ENCODE measurements around the gene IGF1R. TPM values are rescaled to one million over a fixed set of nuclear protein-coding genes. Genes with fewer than 3 reads are reported as not detected.

Gene IGF1R
- total and polyA plus RNA-seq, 2 of the 13 experiments (the other 11 are each of a cell fraction or from before 2014, with no cell fraction given) = 15.9 to 18.4 TPM

DNA sequence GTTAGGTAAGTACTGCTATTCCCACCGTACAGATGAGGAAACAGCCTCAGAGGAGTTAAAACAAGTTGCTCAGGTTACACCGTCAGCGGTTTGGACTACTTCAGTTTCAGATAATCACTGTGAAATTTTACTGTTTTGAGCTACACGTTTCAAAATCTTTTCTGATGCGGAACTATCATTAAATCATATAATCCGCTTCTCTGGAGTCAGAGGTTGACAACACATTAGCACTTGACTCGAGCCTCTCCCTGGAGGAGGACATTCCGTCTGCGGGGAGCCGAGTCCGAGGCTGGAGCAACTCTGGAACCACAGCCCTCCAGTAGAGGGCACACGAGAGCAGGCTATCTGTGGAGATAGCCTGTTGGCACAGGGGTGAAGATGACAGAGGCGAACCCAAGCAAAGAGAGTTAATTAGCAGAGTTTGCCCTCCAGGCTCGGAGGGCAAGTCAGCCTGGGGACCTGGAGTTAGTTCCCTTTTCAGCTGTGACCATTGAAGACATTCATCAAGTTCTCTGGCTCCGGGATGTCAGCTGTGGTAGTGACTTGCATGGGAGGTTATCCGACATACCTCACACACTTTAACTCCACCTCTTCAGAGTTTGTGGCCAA lies 131.2 kb downstream of the IGF1R start (continued):
- TF ChIP-seq ZMYM4 (CRISPR knock-in tag; IDR thresholded peaks at IDR 0.05) = peak; percentile 55; the same call in 1 of the 2 replicates
- no peak for TF ChIP-seq NFE2L2 (IDR thresholded peaks at IDR 0.05; ENCODE audit: low read length)
- TF ChIP-seq ZBTB26 (CRISPR knock-in tag; IDR thresholded peaks at IDR 0.05; ENCODE audit: borderline replicate concordance) = 0 out of 2 replicates have a peak, but pooled peaks have one; percentile 20
- peak; percentile 87 for TF ChIP-seq STAG1 (CRISPR knock-in tag; IDR thresholded peaks at IDR 0.05)
- TF ChIP-seq MAZ (IDR thresholded peaks at IDR 0.05; ENCODE audit: borderline replicate concordance, low read depth, low read length) = no peak
- TF ChIP-seq MAZ (CRISPR knock-in tag; IDR thresholded peaks at IDR 0.05; ENCODE audit: low read depth) = peak; percentile 57; the same call in 1 of the 2 replicates
- no peak for TF ChIP-seq ZNF547 (CRISPR knock-in tag; IDR thresholded peaks at IDR 0.05)
- TF ChIP-seq ETV5 (CRISPR knock-in tag; IDR thresholded peaks at IDR 0.05; ENCODE audit: borderline replicate concordance) = no peak
- peak; percentile 49; the same call in 1 of the 2 replicates for TF ChIP-seq POGZ (CRISPR knock-in tag; IDR thresholded peaks at IDR 0.05)
- peak; percentile 82 for TF ChIP-seq RAD21 (CRISPR knock-in tag; IDR thresholded peaks at IDR 0.05)
- no peak for TF ChIP-seq TBX3 (IDR thresholded peaks at IDR 0.05; ENCODE audit: borderline replicate concordance)
- TF ChIP-seq KMT2A (CRISPR knock-in tag; IDR thresholded peaks at IDR 0.05) = peak; percentile 73; the same call in 1 of the 2 replicates
- peak; percentile 62; the same call in 1 of the 2 replicates for TF ChIP-seq KDM2A (CRISPR knock-in tag; IDR thresholded peaks at IDR 0.05; ENCODE audit: borderline replicate concordance, low read depth)
- TF ChIP-seq ZNF652 (CRISPR knock-in tag; IDR thresholded peaks at IDR 0.05; ENCODE audit: borderline replicate concordance, low read depth) = no peak
- no peak for TF ChIP-seq CBX2 (IDR thresholded peaks at IDR 0.05; ENCODE audit: low read depth, low read length)
- TF ChIP-seq CBX2 (CRISPR knock-in tag; IDR thresholded peaks at IDR 0.05; ENCODE audit: low read depth) = no peak
- TF ChIP-seq FOXA3 (CRISPR knock-in tag; IDR thresholded peaks at IDR 0.05) = 0 out of 2 replicates have a peak, but pooled peaks have one; percentile 18
- TF ChIP-seq SALL2 (CRISPR knock-in tag; IDR thresholded peaks at IDR 0.05) = no peak
- no peak for TF ChIP-seq SIN3A (IDR thresholded peaks at IDR 0.05; ENCODE audit: borderline replicate concordance, low read depth, low read length)
- TF ChIP-seq ARID2 (CRISPR knock-in tag; IDR thresholded peaks at IDR 0.05; ENCODE audit: borderline replicate concordance) = no peak
- TF ChIP-seq, protein P1, sequence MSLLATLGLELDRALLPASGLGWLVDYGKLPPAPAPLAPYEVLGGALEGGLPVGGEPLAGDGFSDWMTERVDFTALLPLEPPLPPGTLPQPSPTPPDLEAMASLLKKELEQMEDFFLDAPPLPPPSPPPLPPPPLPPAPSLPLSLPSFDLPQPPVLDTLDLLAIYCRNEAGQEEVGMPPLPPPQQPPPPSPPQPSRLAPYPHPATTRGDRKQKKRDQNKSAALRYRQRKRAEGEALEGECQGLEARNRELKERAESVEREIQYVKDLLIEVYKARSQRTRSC (CRISPR knock-in tag; IDR thresholded peaks at IDR 0.05; ENCODE audit: low read depth) = no peak
- TF ChIP-seq NCOA5 (CRISPR knock-in tag; IDR thresholded peaks at IDR 0.05) = no peak
- TF ChIP-seq, protein P2, sequence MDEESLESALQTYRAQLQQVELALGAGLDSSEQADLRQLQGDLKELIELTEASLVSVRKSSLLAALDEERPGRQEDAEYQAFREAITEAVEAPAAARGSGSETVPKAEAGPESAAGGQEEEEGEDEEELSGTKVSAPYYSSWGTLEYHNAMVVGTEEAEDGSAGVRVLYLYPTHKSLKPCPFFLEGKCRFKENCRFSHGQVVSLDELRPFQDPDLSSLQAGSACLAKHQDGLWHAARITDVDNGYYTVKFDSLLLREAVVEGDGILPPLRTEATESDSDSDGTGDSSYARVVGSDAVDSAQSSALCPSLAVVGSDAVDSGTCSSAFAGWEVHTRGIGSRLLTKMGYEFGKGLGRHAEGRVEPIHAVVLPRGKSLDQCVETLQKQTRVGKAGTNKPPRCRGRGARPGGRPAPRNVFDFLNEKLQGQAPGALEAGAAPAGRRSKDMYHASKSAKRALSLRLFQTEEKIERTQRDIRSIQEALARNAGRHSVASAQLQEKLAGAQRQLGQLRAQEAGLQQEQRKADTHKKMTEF (CRISPR knock-in tag; IDR thresholded peaks at IDR 0.05) = peak; percentile 45; the same call in 1 of the 2 replicates
- no peak for TF ChIP-seq LCORL (IDR thresholded peaks at IDR 0.05)
- TF ChIP-seq LCORL (CRISPR knock-in tag; IDR thresholded peaks at IDR 0.05) = peak; percentile 21; the same call in 1 of the 2 replicates
- peak; percentile 20; the same call in 1 of the 2 replicates for TF ChIP-seq ZNF350 (CRISPR knock-in tag; IDR thresholded peaks at IDR 0.05; ENCODE audit: borderline replicate concordance, low read depth)
- no peak for TF ChIP-seq SUZ12 (IDR thresholded peaks at IDR 0.05; ENCODE audit: low read depth, low read length)
- 0 out of 2 replicates have a peak, but pooled peaks have one; percentile 33 for TF ChIP-seq TARDBP (CRISPR knock-in tag; IDR thresholded peaks at IDR 0.05)
